H9 (cell line): Measurements from ENCODE around the gene EVX2. TPM values are rescaled to one million over a fixed set of nuclear protein-coding genes. Genes with fewer than 3 reads are reported as not detected.

Experiments used
- DNase-seq: peaks from one replicate; pipeline ENCODE4 v3.0.0-alpha.2; 2017
- H2AFZ ChIP-seq: one replicate; pipeline ENCODE4 v1.6.1; 2013; ENCODE audit warnings: mild to moderate bottlenecking, low read length, control low read depth, moderate library complexity
- H2AK5ac ChIP-seq: 2 replicates; pipeline ENCODE4 v1.6.1; 2013; ENCODE audit warnings: low read length, control low read depth, mixed read lengths; ENCODE audit not compliant: insufficient read length
- H2BK120ac ChIP-seq: one replicate; pipeline ENCODE4 v1.6.1; 2013; ENCODE audit warnings: low read depth, mild to moderate bottlenecking, low read length, control low read depth, inconsistent platforms; ENCODE audit not compliant: poor library complexity, severe bottlenecking
- H2BK12ac ChIP-seq: 2 replicates; pipeline ENCODE4 v1.6.1; 2013; ENCODE audit warnings: low read length, control low read depth, mixed read lengths, low read depth; ENCODE audit not compliant: insufficient read length
- H2BK15ac ChIP-seq: 2 replicates; pipeline ENCODE4 v1.6.1; 2013; ENCODE audit warnings: low read depth, low read length, control low read depth
- H2BK20ac ChIP-seq: one replicate; pipeline ENCODE4 v1.6.1; 2013; ENCODE audit warnings: low read depth, mild to moderate bottlenecking, low read length, control low read depth, inconsistent platforms; ENCODE audit not compliant: poor library complexity, severe bottlenecking
- H2BK5ac ChIP-seq: 2 replicates; pipeline ENCODE4 v1.6.1; 2013; ENCODE audit warnings: low read length, control low read depth, mixed read lengths; ENCODE audit not compliant: insufficient read length
- H3K14ac ChIP-seq: 2 replicates; pipeline ENCODE4 v1.6.1; 2013; ENCODE audit warnings: low read length, control low read depth; ENCODE audit not compliant: insufficient read depth
- H3K18ac ChIP-seq: 2 replicates; pipeline ENCODE4 v1.6.1; 2013; ENCODE audit warnings: low read depth, mild to moderate bottlenecking, mixed read lengths, low read length, control low read depth; ENCODE audit not compliant: insufficient read length
- H3K23ac ChIP-seq: 2 replicates; pipeline ENCODE4 v1.6.1; 2013; ENCODE audit warnings: low read length, control low read depth, mixed read lengths, low read depth; ENCODE audit not compliant: insufficient read length
- H3K23me2 ChIP-seq: 2 replicates; pipeline ENCODE4 v1.6.1; 2013; ENCODE audit warnings: low read depth, mild to moderate bottlenecking, mixed read lengths, low read length, control low read depth; ENCODE audit not compliant: insufficient read length, poor library complexity, severe bottlenecking
- H3K27ac ChIP-seq: 2 replicates; pipeline ENCODE4 v1.5.1; 2013; ENCODE audit warnings: low read length, control low read depth, mixed read lengths, low read depth; ENCODE audit not compliant: insufficient read length
- H3K27me3 ChIP-seq: 2 replicates; pipeline ENCODE4 v1.6.1; 2013; ENCODE audit warnings: low read length, control low read depth, inconsistent platforms; ENCODE audit not compliant: insufficient read depth
- H3K4ac ChIP-seq: 2 replicates; pipeline ENCODE4 v1.6.1; 2013; ENCODE audit warnings: low read depth, mild to moderate bottlenecking, control low read depth, inconsistent platforms, low read length, moderate library complexity
- H3K4me1 ChIP-seq: 2 replicates; pipeline ENCODE4 v1.6.1; 2013; ENCODE audit warnings: low read length, control low read depth, inconsistent platforms; ENCODE audit not compliant: insufficient read depth
- H3K4me2 ChIP-seq: 2 replicates; pipeline ENCODE4 v1.6.1; 2013; ENCODE audit warnings: low read length, control low read depth, mixed read lengths; ENCODE audit not compliant: insufficient read length, insufficient read depth
- H3K56ac ChIP-seq: 2 replicates; pipeline ENCODE4 v1.6.1; 2013; ENCODE audit warnings: low read depth, mild to moderate bottlenecking, mixed read lengths, low read length, control low read depth; ENCODE audit not compliant: insufficient read length
- H3K79me1 ChIP-seq: 2 replicates; pipeline ENCODE4 v1.6.1; 2013; ENCODE audit warnings: low read depth, mild to moderate bottlenecking, moderate library complexity, low read length, control low read depth, inconsistent platforms; ENCODE audit not compliant: insufficient read depth, poor library complexity, severe bottlenecking
- H3K79me2 ChIP-seq: 2 replicates; pipeline ENCODE4 v1.6.1; 2013; ENCODE audit warnings: low read length, control low read depth, inconsistent platforms; ENCODE audit not compliant: insufficient read depth
- H3K9ac ChIP-seq: 2 replicates; pipeline ENCODE4 v1.6.1; 2013; ENCODE audit warnings: low read length, control low read depth, mixed read lengths; ENCODE audit not compliant: insufficient read length; ENCODE audit errors: extremely low read depth
- H3K9me3 ChIP-seq: one replicate; pipeline ENCODE4 v1.6.1; 2013; ENCODE audit warnings: low read depth, low read length, inconsistent platforms; ENCODE audit not compliant: control insufficient read depth
- H3T11ph ChIP-seq: one replicate; pipeline ENCODE4 v1.6.1; 2013; ENCODE audit warnings: mild to moderate bottlenecking, low read length, control low read depth, inconsistent platforms
- H4K20me1 ChIP-seq: one replicate; pipeline ENCODE4 v1.6.1; 2013; ENCODE audit not compliant: control insufficient read depth, insufficient read length, insufficient read depth
- H4K5ac ChIP-seq: 2 replicates; pipeline ENCODE4 v1.6.1; 2013; ENCODE audit warnings: low read depth, mild to moderate bottlenecking, mixed read lengths, low read length, control low read depth; ENCODE audit not compliant: insufficient read length
- H4K8ac ChIP-seq: replicated peaks from 2 replicates; pipeline ENCODE4 v1.6.1; 2013; ENCODE audit warnings: low read length, control low read depth, mixed read lengths, low read depth; ENCODE audit not compliant: insufficient read length
- H4K91ac ChIP-seq: 2 replicates; pipeline ENCODE4 v1.6.1; 2013; ENCODE audit warnings: low read depth, mild to moderate bottlenecking, moderate library complexity, mixed read lengths, low read length, control low read depth; ENCODE audit not compliant: insufficient read length
- H3K27ac Mint-ChIP-seq, 3 experiments: 2 replicates in 2 of 3; 3 replicates in 1 of 3; pipeline ENCODE4 v1.8.0; 2020 to 2021; ENCODE audit warnings: mixed read lengths in 3 of 3, mild to moderate bottlenecking in 1 of 3, moderate library complexity in 1 of 3
- H3K27me3 Mint-ChIP-seq: 2 replicates; pipeline ENCODE4 v1.8.0; 2021; ENCODE audit warnings: low read depth, mild to moderate bottlenecking, moderate library complexity, mixed read lengths
- H3K36me3 Mint-ChIP-seq, 3 experiments: 2 replicates in 2 of 3; 3 replicates in 1 of 3; pipeline ENCODE4 v1.8.0; 2020 to 2021; ENCODE audit warnings: low read depth in 3 of 3, mixed read lengths in 3 of 3; ENCODE audit not compliant: insufficient read depth in 1 of 3
- H3K4me1 Mint-ChIP-seq, 2 experiments: 2 replicates each; pipeline ENCODE4 v1.8.0; 2020; ENCODE audit warnings: mixed read lengths in 2 of 2
- H3K4me3 Mint-ChIP-seq, 2 experiments: 2 replicates in 1 of 2; 3 replicates in 1 of 2; pipeline ENCODE4 v1.8.0; 2020 to 2021; ENCODE audit warnings: mild to moderate bottlenecking in 2 of 2, mixed read lengths in 2 of 2, moderate library complexity in 1 of 2
- H3K9me3 Mint-ChIP-seq, 2 experiments: 2 replicates in 1 of 2; 3 replicates in 1 of 2; pipeline ENCODE4 v1.8.0; 2020; ENCODE audit warnings: mild to moderate bottlenecking in 2 of 2, mixed read lengths in 2 of 2, moderate library complexity in 1 of 2
- WGBS: extraction: QIAGEN DNeasy Blood & Tissue Kit; methylation state at CpG from one replicate; pipeline ENCODE4 v1.1.7; 2013; ENCODE audit warnings: missing lambda C conversion rate, low lambda C conversion rate, mixed read lengths; ENCODE audit not compliant: insufficient read length; ENCODE audit errors: extremely low coverage; 5-methylcytosine and 5-hydroxymethylcytosine counted together
- total RNA-seq: library from RNA; stranded (reverse); gene quantifications from 2 replicates; pipeline ENCODE4 v1.2.1, GENCODE V29; 2021
- TF ChIP-seq, protein P1 (sequence below): fragments of 200-600 bp; sonication (generic); conservative IDR thresholded peaks from 3 replicates; pipeline ENCODE4 v1.8.0; 2021; ENCODE audit warnings: antibody characterized with exemption, mild to moderate bottlenecking

Gene EVX2
- total RNA-seq, 1 experiment from 2014 or later, result not detected

- Histone ChIP-seq H2BK20ac (no peak overlapping the region), H3K23ac (no peak overlapping the region), H3K27ac (no peak overlapping the region), H4K91ac (no peak overlapping the region), H2BK120ac (no peak overlapping the region), H2AFZ (no peak overlapping the region), H3K79me1 (no peaks in the 10 kb centered on the region), H3T11ph (no peak overlapping the region), H3K9ac (no peak overlapping the region), H4K5ac (no peak overlapping the region), H3K27me3 (peaks cover 96% of the 10 kb centered on the region), H3K18ac (no peak overlapping the region), H4K8ac (no peak overlapping the region), H4K20me1 (no peaks in the 10 kb centered on the region), H3K14ac (no peak overlapping the region), H3K23me2 (no peaks in the 10 kb centered on the region), H2BK15ac (no peak overlapping the region), H3K56ac (no peak overlapping the region), H3K9me3 (no peaks in the 10 kb centered on the region), H3K4me1 (peaks cover 3% of the 10 kb centered on the region; the same call in 1 of the 2 replicates), H2BK5ac (no peak overlapping the region), H3K79me2 (no peaks in the 10 kb centered on the region), H2BK12ac (no peak overlapping the region), H3K4ac (no peak overlapping the region), H3K4me2 (peak overlapping the region; percentile 33), H2AK5ac (no peak overlapping the region)
- H3K27me3 Mint-ChIP-seq, result peaks cover 98% of the 10 kb centered on the region
- H3K4me3 Mint-ChIP-seq, result peak overlapping the region; percentile 58 to 85
- H3K9me3 Mint-ChIP-seq, result peaks cover 5 to 11% of the 10 kb centered on the region in 2 experiments; a peak in 4 of 5 replicates
- no CpG with 5 or more reads among the region's 49 CpGs for WGBS
- H3K36me3 Mint-ChIP-seq, result peaks cover 0 to 3% (median 0%) of the 10 kb centered on the region in 3 experiments; a peak in 2 of 7 replicates
- peaks cover 13 to 33% of the 10 kb centered on the region in 2 experiments for H3K4me1 Mint-ChIP-seq
- DNase-seq, result peak; percentile 85
- TF ChIP-seq, protein P1, sequence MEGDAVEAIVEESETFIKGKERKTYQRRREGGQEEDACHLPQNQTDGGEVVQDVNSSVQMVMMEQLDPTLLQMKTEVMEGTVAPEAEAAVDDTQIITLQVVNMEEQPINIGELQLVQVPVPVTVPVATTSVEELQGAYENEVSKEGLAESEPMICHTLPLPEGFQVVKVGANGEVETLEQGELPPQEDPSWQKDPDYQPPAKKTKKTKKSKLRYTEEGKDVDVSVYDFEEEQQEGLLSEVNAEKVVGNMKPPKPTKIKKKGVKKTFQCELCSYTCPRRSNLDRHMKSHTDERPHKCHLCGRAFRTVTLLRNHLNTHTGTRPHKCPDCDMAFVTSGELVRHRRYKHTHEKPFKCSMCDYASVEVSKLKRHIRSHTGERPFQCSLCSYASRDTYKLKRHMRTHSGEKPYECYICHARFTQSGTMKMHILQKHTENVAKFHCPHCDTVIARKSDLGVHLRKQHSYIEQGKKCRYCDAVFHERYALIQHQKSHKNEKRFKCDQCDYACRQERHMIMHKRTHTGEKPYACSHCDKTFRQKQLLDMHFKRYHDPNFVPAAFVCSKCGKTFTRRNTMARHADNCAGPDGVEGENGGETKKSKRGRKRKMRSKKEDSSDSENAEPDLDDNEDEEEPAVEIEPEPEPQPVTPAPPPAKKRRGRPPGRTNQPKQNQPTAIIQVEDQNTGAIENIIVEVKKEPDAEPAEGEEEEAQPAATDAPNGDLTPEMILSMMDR, result peak; percentile 65
- no peak overlapping the region for H3K27ac Mint-ChIP-seq
Observed at GRCh38 chr2:176088048-176088936, 4.5 kb upstream of the EVX2 start.
